Activated T-cell treated with anti-CD3 and anti-CD28 coated beads, Interleukin-2, amount 50 U/mL, for 4 hours (primary cell): ENCODE measurements around the gene COLEC12. TPM values are rescaled to one million over a fixed set of nuclear protein-coding genes. Genes with fewer than 3 reads are reported as not detected.

Experiments
- ATAC-seq, 2 donors: fragments of 200-7000 bp; cut with Tn5 transposase; one replicate each; pipeline ENCODE4 v1.10.0; 2021
- DNase-seq: peaks from one replicate; pipeline ENCODE4 v3.0.0-alpha.2; 2020
- H3K27me3 Mint-ChIP-seq: one replicate; pipeline ENCODE4 v1.8.0; 2021; ENCODE audit warnings: low read depth, mixed read lengths
- H3K36me3 Mint-ChIP-seq: one replicate; pipeline ENCODE4 v1.8.0; 2022; ENCODE audit warnings: mixed read lengths; ENCODE audit not compliant: insufficient read depth
- H3K4me1 Mint-ChIP-seq: one replicate; pipeline ENCODE4 v1.8.0; 2021; ENCODE audit warnings: low read depth, mixed read lengths
- H3K4me3 Mint-ChIP-seq: one replicate; pipeline ENCODE4 v1.8.0; 2021; ENCODE audit warnings: mild to moderate bottlenecking, moderate library complexity, mixed read lengths
- H3K9me3 Mint-ChIP-seq: one replicate; pipeline ENCODE4 v1.8.0; 2021; ENCODE audit warnings: mixed read lengths
- total RNA-seq, 3 donors: library from RNA; stranded (reverse); gene quantifications; one replicate each; pipeline ENCODE4 v1.2.1, GENCODE V29; 2021

COLEC12 gene
- total RNA-seq, 3 donors from 2014 or later = 0.05 to 0.08 TPM; not detected in 1

DNA sequence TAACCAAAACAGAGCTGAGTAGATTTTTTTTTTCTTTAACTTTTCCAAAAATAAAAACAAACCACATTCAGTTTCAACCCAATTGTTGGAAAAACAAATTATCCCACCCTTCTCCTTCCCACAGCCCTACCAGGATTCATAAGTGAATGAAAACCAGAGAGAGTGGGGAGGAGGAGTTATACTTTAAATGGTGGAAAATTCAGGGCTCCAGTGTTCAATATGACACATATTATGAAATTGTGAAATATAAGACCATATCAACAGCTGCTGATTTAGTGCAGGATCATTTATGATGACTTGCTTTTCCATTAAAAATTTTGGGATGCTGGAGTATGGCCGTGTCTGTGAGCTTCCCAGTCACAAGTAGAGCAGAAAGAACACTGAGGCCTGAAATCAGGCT lies 26.7 kb downstream of the COLEC12 start:
- Mint-ChIP-seq H3K36me3 (no peaks in the 10 kb centered on the region), H3K27me3 (peaks cover 6% of the 10 kb centered on the region), H3K9me3 (no peaks in the 10 kb centered on the region), H3K4me1 (no peaks in the 10 kb centered on the region), H3K4me3 (no peak overlapping the region)
- DNase-seq = no peak
- ATAC-seq = no peak

DNA sequence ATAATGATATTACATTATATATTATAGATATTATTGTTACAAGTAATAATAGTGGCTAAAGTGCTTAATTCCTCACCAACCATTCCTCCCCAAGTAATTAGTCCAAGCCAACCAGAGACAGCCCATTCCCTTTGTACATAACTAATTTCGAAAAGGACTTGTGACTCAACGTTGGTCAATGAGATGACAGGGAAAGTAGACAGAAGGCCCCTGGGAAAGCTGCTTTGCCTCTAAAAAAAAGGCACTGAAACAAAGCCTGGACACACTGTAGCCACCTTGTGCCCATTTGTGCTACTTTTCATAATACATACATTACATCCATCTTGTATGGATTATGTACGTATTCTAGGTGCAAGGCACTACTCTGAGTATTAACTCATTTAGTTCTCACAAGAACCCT lies 28.8 kb downstream of the COLEC12 start:
- peaks cover 7% of the 10 kb centered on the region for H3K27me3 Mint-ChIP-seq
- no peaks in the 10 kb centered on the region for H3K36me3 Mint-ChIP-seq
- no peak for DNase-seq
- no peak overlapping the region for H3K4me3 Mint-ChIP-seq
- no peaks in the 10 kb centered on the region for H3K4me1 Mint-ChIP-seq
- no peak for ATAC-seq
- no peaks in the 10 kb centered on the region for H3K9me3 Mint-ChIP-seq

- Mint-ChIP-seq H3K27me3 (peaks cover 13% of the 10 kb centered on the region), H3K4me1 (no peaks in the 10 kb centered on the region), H3K9me3 (no peaks in the 10 kb centered on the region), H3K36me3 (no peaks in the 10 kb centered on the region), H3K4me3 (no peak overlapping the region)
- DNase-seq = no peak
- no peak for ATAC-seq
These were observed 29.6 kb downstream of the COLEC12 start for GRCh38 chr18:470661-471501.

DNA sequence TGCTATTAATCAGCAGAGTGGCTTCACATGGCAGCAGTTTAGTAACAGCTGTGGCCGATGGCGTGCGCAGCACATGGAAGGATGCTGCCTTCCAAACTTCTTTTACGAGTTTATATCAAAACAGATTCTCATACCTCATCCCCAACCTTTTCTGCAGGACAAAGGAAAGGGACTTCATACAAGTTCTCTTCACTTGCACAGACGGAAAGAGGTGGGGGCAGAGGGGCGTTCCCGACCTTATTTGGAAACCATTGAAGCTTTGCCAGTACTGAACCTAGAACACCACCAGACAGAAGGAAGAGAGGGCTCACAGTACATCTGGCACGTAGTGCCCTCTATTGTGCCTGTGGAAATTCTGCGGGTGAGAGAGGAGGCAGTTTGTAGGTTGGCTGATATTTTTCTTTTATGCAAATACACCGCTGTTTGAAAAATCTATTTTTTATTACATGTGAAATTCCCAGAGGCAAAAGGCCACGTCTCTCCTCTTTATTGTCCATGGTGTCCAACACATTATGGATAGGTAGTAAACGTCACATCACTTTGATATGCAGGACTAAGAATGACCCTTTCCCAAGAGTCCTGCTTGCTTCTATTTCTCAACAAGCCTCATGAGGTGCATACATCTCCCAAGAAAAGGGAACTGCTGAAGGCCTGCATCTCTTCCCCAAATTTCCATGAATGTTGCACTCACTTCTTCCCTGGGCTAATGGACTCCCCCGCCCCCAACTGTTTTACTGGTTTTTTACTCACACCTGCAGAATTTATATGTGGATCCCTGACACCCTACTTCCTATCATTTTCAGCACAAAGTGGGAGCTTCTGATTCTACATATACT lies 31.3 kb downstream of the COLEC12 start:
- Mint-ChIP-seq H3K9me3 (no peaks in the 10 kb centered on the region), H3K4me1 (no peaks in the 10 kb centered on the region), H3K27me3 (peaks cover 17% of the 10 kb centered on the region), H3K36me3 (no peaks in the 10 kb centered on the region), H3K4me3 (no peak overlapping the region)
- DNase-seq = no peak
- no peak for ATAC-seq

- no peaks in the 10 kb centered on the region for H3K9me3 Mint-ChIP-seq
- no peaks in the 10 kb centered on the region for H3K36me3 Mint-ChIP-seq
- no peak overlapping the region for H3K4me3 Mint-ChIP-seq
- peaks cover 30% of the 10 kb centered on the region for H3K27me3 Mint-ChIP-seq
- ATAC-seq (no peak), DNase-seq (no peak)
- no peaks in the 10 kb centered on the region for H3K4me1 Mint-ChIP-seq
These were observed 36.5 kb downstream of the COLEC12 start for GRCh38 chr18:463827-464541.

DNA sequence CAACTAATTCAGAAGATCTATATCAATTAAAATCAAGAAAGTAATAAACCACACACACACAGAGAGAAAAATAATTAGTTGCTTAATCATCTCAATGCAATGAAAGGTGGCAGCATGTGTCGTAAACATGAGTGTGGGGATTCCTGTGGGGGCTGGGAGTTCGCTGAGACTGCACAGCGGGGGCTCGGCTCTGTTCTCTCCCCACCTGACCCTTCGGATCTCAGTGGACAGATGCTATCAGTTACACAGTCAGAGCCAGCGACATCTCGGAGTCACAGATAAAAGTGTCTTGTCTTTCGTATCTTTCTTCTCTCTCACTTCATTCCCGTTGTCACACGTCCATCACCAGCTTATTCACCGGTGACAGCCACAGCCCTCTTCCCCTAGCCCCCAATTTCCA lies 37.1 kb downstream of the COLEC12 start:
- H3K36me3 Mint-ChIP-seq = no peaks in the 10 kb centered on the region
- DNase-seq (no peak), ATAC-seq (no peak)
- H3K4me1 Mint-ChIP-seq = no peaks in the 10 kb centered on the region
- H3K27me3 Mint-ChIP-seq = peaks cover 31% of the 10 kb centered on the region
- H3K9me3 Mint-ChIP-seq = no peaks in the 10 kb centered on the region
- H3K4me3 Mint-ChIP-seq = no peak overlapping the region

- Mint-ChIP-seq H3K4me1 (no peaks in the 10 kb centered on the region), H3K36me3 (no peaks in the 10 kb centered on the region), H3K4me3 (no peak overlapping the region), H3K9me3 (no peaks in the 10 kb centered on the region), H3K27me3 (peaks cover 36% of the 10 kb centered on the region)
- ATAC-seq = no peak
- DNase-seq = no peak
These were observed 38.7 kb downstream of the COLEC12 start for GRCh38 chr18:461762-462161.

DNA sequence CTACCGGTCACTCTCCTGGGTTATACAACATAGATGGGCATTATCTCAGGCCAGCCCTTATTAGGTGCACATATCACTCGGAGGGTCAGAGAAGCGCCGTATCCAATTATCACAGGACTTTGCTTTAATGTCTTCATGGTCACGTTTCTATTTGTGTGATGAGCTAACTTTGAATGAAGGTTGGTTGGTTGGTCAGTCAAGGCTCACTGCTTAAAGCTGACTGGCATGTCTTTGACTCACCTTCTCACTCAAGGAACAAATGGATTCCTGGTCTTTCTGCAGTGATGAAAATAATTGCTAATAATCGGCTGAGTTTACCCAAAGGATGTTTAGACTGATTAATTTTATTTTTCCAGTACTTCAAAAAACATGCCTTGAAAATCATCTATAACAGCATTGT lies 39.7 kb downstream of the COLEC12 start:
- ATAC-seq = no peak
- DNase-seq = no peak
- Mint-ChIP-seq H3K9me3 (no peaks in the 10 kb centered on the region), H3K4me1 (no peaks in the 10 kb centered on the region), H3K27me3 (peaks cover 32% of the 10 kb centered on the region), H3K4me3 (no peak overlapping the region), H3K36me3 (no peaks in the 10 kb centered on the region)

- ATAC-seq = no peak
- Mint-ChIP-seq H3K27me3 (peaks cover 32% of the 10 kb centered on the region), H3K36me3 (no peaks in the 10 kb centered on the region), H3K4me3 (no peak overlapping the region), H3K9me3 (no peaks in the 10 kb centered on the region), H3K4me1 (no peaks in the 10 kb centered on the region)
- no peak for DNase-seq
These were observed 40.5 kb downstream of the COLEC12 start for GRCh38 chr18:459814-460593.

GRCh38 chr18:457521-458412 lies 42.7 kb downstream of the COLEC12 start:
- no peaks in the 10 kb centered on the region for H3K9me3 Mint-ChIP-seq
- no peak overlapping the region for H3K4me3 Mint-ChIP-seq
- DNase-seq = no peak
- H3K36me3 Mint-ChIP-seq = no peaks in the 10 kb centered on the region
- no peaks in the 10 kb centered on the region for H3K4me1 Mint-ChIP-seq
- ATAC-seq = no peak
- H3K27me3 Mint-ChIP-seq = peaks cover 15% of the 10 kb centered on the region

GRCh38 chr18:457140-457519 lies 43.4 kb downstream of the COLEC12 start:
- H3K4me1 Mint-ChIP-seq = no peaks in the 10 kb centered on the region
- H3K9me3 Mint-ChIP-seq = peaks cover 4% of the 10 kb centered on the region
- no peak for ATAC-seq
- H3K27me3 Mint-ChIP-seq = peaks cover 15% of the 10 kb centered on the region
- DNase-seq = no peak
- no peak overlapping the region for H3K4me3 Mint-ChIP-seq
- H3K36me3 Mint-ChIP-seq = no peaks in the 10 kb centered on the region

- DNase-seq (no peak), ATAC-seq (no peak)
- no peaks in the 10 kb centered on the region for H3K36me3 Mint-ChIP-seq
- peaks cover 13% of the 10 kb centered on the region for H3K27me3 Mint-ChIP-seq
- H3K4me3 Mint-ChIP-seq = no peak overlapping the region
- no peaks in the 10 kb centered on the region for H3K4me1 Mint-ChIP-seq
- H3K9me3 Mint-ChIP-seq = peaks cover 6% of the 10 kb centered on the region
These were observed 44.0 kb downstream of the COLEC12 start for GRCh38 chr18:456361-457139.
